CD4-positive, alpha-beta T cell treated with Interleukin-1 beta for 1 hour (primary cell): Measurements from ENCODE around the gene CNPPD1.

Source experiments
- DNase-seq, 2 donors: peaks; one replicate each; pipeline ENCODE4 v3.0.0-alpha.2; 2020 to 2022

The CNPPD1 gene

GRCh38 chr2:219176818-219177551 lies at the start of gene CNPPD1:
Gene CNPPD1 (minus strand): TSS chr2:219176925. CDS start chr2:219176828, 97 bp downstream.
- DNase-seq = peak; percentile 89 to 90

DNA sequence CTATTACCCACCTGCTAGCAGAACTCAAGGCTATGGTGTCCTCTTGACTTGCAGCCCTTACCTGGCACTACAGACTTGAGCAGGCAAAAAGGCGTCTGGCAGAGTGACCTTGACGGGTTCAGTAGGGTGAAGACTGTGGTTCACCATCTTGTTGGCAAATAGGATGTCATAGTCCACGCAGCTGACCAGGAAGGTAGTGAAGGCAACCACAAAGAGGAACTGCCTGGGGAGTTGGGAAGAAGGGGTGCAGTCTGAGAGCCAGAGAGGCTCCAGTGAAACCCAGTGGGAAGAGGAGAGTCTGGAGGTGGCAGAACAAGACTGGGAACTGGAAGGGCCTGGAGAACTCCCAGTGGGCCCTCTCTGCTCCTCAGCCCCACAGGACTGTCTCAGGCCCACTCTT lies 48.6 kb upstream of the CNPPD1 start:
- DNase-seq = peak in 1 of 2 donors; percentile 33

DNA sequence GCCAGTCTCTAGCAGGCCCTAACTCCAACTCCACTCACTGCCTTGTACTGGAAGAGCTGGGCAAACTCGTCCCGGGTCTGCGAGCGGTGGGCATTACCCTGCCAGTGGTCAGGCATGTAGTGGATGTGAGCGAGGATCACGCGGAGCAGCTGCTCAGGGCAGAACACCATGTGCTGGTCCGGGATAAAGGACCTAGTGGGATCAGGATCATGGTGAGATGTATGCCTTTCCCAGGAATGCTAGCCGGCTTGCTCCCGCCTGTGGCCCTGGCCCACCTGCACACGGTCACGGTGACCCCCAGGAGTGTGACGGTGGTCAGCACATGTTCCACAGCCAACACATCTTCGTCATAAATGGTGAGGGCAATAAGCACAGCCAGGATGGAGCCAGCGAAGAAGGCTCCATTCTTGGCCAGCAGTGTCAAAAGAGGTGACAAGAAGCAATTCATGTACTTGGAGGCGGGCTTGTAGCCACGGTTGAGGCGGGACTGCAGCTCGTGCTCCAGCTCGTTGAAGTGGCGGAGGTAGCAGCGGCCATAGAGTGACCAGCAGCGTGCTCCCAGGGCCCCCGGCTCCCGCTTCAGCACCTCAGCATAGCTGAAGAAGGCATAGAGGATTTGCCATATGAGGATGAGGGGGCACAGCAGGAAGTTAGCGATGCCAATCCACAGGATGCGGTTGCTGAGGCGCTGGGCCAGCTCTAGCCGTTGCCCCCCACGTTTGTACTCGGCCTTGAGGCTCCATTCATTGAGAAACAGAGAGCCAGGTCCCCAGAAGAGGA lies 47.3 kb upstream of the CNPPD1 start:
- DNase-seq = no peak

DNA sequence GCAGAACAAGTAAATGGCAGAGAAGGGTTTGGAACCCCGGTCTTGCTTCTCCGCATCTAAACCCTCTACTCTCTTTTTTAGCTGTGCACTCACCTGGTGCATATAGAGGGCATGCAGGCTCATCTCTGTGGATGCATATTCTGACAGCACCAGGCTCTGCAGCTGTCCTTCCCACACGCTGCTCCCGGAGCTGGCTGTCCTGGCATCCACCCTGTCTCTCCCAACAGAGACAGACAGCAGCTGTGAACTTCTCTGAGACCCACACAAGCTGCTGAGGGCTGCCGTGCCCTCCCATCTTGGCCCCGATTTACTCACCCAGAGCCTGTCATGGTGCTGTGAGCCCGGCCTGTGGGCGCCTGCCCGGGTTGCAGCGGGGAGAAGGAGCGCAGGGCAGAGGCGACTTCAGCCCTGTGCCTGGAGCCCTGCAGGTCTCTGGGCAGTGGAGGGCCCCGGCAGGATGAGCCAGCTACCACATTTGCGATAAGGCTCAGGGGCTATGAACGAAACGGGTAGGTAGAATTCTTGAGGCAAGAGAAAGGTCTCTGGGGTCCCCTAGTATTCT lies 45.3 kb upstream of the CNPPD1 start:
- no peak for DNase-seq

DNA sequence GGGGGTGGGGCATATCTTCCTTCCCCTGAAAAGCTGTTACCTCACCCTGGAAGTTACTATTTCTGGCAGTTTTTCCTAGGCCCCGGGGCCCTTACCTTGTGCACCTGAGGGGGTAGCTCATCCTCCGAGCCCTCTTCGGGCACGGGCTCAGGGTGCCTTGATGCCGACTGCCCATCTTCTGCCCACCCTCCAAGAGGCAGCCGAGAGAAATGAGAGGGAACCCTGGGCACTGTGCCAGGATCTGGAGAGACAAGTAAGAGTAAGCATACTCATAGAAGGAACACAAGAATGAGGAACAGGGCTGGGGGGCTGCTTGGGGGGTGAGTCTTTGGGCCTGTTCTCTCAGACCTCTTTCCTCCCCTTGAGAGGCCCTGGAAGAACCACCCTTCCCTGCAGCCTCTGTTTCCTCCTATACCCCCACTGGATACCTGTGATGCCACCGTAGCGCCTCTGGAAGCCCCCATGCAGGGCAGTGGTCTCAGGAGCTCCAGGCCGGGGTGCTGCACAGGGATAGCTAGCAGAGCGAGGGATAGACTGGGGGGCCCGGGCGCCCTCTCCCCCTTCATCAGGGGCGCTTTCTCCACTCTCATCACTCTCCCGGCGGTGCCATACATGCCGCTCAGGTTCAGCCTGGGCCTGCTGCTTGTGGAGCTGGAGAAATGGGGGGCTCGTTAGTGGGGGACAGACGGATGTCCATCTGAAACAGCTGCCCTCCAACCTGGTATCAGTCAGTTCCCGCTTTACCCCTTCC lies 44.1 kb upstream of the CNPPD1 start:
- DNase-seq = no peak

DNA sequence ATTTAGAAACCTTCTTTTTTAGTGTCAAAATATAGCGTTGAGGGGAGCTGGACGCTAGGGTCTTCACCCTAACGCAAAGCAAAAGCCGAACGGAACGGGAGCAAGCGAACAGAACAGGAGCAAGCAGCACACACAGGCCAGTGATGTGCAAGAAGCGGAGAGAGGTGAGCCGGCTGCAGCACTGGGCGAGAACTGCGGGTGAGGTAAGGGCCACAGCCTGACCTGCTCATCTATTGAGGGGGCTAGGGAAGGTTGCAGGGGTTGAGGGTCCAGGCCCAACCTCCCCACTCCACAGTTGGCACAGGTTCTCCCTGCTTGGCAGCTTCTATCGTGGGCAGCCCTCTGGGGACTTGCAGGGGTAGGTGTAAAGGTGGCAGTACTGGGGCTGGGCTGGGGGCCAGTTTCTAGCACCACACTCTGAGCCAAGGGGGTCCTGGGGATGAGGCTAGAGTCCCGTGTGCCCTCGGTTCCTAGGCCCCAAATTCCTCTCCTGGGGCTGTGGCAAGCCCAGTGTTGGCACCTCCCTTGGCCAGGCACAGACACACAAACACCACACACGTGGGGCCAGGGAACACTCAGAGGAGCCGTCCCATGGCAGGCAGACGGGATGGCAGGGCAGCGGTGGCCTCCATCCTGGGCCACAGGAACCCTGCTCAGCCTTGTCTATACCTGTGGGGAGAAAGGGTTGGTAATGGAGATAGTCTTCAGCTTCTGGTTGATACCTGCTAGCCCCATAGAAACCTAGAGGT lies 43.2 kb upstream of the CNPPD1 start:
- DNase-seq = no peak

DNA sequence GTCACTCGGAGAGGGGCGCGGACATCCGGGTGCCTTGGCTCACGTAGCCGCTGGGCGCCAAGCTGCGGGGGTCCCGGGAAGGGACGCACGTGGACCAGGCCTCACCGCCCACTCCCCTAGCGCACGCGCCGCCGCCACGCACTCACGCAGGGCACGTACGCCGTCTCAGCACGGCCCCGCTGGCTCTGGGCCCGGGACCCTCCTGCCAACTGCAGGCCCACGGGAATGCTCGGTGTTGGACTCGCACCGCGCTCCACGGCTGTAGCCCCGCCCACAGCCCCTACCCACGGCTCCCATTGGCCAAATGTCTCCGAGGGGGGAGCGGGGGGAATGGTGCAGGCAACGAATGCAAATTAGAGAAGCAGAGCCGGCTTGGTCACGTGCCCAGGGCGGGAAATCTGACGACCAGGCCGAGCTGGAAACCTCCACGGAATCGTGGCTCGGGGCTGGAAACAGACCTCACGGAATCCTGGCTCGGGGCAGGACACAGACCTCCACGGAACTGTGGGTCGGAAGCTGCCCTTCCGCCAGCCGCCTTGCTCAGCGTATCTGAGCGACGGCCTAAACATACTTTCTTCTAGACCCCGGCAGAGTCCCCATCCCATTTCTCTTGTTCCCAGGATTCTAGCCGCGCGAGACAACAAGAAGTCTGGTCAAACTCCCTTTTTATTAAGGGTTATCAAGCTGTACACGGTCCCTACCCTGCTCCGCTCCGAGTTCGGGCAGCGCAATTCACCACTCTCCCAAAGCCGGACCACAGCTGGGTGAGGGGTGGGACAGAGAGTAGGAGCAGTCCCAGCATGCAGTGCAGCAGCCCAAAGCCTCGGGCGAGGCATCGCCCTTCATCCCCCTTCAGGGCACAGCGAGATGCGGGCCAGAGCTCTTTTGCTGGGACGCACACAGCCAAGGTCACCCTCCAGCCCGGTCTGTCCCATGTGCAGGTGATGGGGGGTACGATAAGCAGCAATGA lies 42.3 kb upstream of the CNPPD1 start, which contains the start of gene ABCB6:
Gene ABCB6 (minus strand): TSS at position 227 of the 970 bp plus-strand sequence. CDS start 285 bp downstream, outside the sequence.
- peak; percentile 88 to 90 for DNase-seq

DNA sequence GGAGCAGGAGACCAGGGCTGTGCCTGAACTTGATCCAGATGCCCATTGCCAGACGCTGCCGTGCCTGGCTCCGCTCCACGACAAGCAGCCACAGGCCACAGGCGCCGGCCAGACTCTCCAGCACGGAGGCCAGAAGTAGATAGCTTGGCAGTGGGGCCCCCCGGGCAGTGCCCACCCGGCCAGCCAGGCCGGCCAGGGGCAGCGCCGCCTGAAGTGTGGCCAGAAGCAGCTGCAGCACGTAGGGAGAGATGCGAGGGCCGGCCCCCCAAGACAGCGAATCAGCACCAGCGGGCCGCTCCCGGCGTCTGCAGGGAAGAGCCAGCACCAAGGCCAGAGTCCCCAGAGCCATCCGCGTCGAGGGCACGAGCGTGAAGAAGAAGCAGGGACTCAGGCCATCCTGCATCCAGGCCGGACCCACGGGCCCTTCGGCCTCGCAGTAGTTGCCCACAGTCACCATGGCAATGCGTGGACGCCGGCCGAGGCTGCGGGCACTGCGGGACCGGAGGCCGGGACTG lies 41.5 kb upstream of the CNPPD1 start:
- DNase-seq = no peak

GRCh38 chr2:219216535-219216915 lies 39.8 kb upstream of the CNPPD1 start:
- DNase-seq = no peak

- no peak for DNase-seq
Observed at GRCh38 chr2:219215871-219216534, 39.3 kb upstream of the CNPPD1 start.

DNA sequence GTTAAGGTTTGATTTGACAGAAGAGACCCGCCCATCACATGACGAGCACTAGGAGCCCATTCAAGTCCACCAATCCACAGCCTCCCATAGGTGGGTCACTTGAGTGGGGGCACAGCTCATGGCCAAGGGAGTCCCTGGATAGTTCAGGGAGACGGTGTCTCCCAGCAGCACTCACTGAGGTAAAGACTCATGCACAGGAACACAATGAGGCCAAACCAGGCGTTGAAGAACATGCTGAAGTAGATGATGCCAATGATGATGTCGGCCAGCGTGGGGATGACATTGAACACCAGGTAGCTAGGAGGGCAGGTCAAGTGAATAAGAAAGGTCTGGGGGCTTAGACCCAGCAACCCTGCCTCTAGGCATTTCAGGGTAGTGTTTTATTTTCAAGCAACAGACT lies 38.1 kb upstream of the CNPPD1 start:
- no peak for DNase-seq

DNA sequence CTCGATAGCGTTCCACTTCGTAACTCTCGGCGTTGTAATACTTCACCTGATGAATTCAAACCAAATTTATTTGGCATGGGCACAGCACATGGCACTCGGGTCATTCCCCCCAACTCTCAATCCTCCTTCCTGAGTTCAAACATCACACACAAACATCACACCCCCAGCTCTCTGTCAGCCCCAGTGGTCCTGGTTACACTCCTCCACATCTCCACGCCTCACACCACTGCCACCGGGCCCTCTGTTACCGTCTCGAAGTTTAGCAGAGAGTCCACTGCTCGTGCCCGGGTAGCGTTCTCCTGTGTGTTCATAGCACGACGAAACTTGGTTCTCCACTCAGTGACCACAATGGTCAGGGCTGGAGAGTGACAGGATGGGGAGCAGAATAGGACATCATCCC lies 37.4 kb upstream of the CNPPD1 start:
- no peak for DNase-seq

DNA sequence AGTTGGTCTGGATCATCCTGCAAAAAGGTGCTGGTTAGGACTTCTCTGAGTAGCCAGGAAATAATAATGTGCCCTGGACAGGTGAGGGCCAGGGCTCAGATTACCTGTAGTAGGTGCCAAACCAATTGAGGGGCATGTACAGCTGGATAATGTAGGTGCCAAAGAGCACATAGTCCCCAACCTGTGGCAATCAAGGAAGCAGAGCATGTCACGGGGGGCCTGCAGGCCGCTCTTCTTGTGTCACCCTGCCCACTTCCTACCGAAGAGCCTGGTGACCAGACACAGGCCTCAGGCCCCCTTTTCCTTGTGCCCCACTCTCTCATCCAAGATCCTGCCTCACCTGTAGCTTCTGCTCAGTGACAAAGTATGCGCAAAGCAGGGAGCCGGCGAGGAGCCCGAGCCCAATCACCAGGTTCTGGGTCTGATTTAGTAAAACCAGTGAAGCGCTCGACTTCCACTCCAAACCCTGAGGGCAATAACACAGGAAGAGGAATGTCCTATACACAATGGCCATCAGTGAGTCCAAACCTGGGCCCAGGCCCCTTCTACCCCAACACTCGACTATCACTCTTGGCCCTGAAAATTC lies 36.9 kb upstream of the CNPPD1 start:
- no peak for DNase-seq

- DNase-seq = no peak
Observed at GRCh38 chr2:219213026-219213415, 36.3 kb upstream of the CNPPD1 start.

GRCh38 chr2:219210886-219211362 lies 34.2 kb upstream of the CNPPD1 start:
- DNase-seq = no peak

GRCh38 chr2:219210196-219210885 lies 33.6 kb upstream of the CNPPD1 start:
- DNase-seq = no peak

DNA sequence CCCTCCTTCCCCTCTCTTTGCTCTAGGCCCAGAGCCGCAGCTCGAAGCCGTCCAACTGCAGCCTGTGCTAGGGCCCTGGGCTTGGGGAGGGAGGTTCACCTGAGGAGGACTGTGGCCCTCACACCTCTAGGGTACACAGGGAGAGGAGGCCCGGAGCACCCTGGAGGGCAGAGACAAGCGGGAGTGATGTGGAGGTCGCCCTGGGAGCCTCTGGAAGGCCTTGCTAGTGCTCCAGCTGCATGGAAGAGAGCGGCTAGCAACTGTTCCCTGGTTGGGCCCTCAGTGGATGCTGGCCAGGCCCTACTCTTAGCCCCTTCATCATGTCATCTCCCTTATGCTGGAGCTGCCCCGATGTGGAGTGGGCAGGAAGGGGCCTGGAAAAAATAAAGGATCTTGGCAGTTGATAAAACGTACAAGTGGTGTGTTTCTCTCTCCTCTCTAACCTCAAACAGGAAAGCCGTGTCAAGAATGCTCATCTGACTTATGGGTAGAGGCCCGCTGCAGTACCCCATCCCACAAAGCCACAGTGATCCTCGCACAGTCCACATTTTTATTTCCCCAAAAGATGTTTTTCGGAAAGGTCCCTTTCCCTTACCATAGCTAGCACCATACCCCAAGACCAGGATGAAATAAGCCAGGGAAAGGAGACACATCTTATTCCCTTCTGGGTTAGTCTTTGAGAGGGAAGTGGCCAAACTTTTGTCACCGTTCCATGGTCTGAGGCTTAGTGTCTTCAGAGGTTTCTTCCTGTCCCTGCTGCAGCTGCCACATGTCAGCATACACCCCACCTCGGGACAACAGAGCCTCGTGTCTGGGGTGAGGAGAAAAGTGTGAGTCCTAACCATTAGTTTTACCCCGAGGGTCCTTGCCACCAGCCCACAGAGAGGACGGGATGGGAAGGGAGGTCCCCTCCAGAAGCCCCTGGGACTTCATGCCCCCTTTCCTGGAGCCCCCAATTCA lies 32.8 kb upstream of the CNPPD1 start:
- DNase-seq = no peak
